HepG2 (cell line): ENCODE results near the gene LLGL1. TPM values are rescaled to one million over a fixed set of nuclear protein-coding genes. Genes with fewer than 3 reads are reported as not detected.

Experiments used
- CREM ChIP-seq, 2 experiments: sonication (generic) in 1 of 2; formaldehyde crosslinking in 1 of 2; IDR thresholded peaks; 2 replicates each; pipeline versions ENCODE4 v1.4.0 to v1.6.1; 2016 to 2020; ENCODE audit warnings: antibody characterized with exemption in 1 of 2, mild to moderate bottlenecking in 1 of 2, missing genetic modification reagents in 1 of 2
- FOXC1 ChIP-seq: sonication (generic); formaldehyde crosslinking; IDR thresholded peaks from 2 replicates; pipeline ENCODE4 v1.8.0; 2022; ENCODE audit warnings: mild to moderate bottlenecking, missing genetic modification reagents, borderline replicate concordance
- HNRNPLL ChIP-seq: fragments of 200-400 bp; formaldehyde crosslinking; IDR thresholded peaks from 2 replicates; pipeline ENCODE4 v1.6.1; 2017; ENCODE audit warnings: mild to moderate bottlenecking, low read depth, low read length; ENCODE audit not compliant: poor library complexity, severe bottlenecking
- IRF2 ChIP-seq: IDR thresholded peaks from 2 replicates; pipeline ENCODE4 v1.6.1; 2018; ENCODE audit warnings: missing genetic modification reagents, missing compliant biosample characterization
- KDM2A ChIP-seq: sonication (generic); formaldehyde crosslinking; IDR thresholded peaks from 2 replicates; pipeline ENCODE4 v1.4.0; 2020; ENCODE audit warnings: low read depth, missing genetic modification reagents, borderline replicate concordance
- KDM5B ChIP-seq: sonication (generic); formaldehyde crosslinking; IDR thresholded peaks from 2 replicates; pipeline ENCODE4 v1.4.0; 2020; ENCODE audit warnings: missing genetic modification reagents, mild to moderate bottlenecking, borderline replicate concordance
- RBAK ChIP-seq: sonication (generic); formaldehyde crosslinking; IDR thresholded peaks from 2 replicates; pipeline ENCODE4 v1.5.1; 2020; ENCODE audit warnings: mild to moderate bottlenecking, missing genetic modification reagents
- RFX5 ChIP-seq: IDR thresholded peaks from 2 replicates; pipeline ENCODE4 v1.6.1; 2011; ENCODE audit warnings: low read depth, low read length, improper control_type of control experiment
- TCF12 ChIP-seq, 2 experiments: fragments of 450-650 bp in 1 of 2; sonication (generic) in 1 of 2; formaldehyde crosslinking in 1 of 2; IDR thresholded peaks; 2 replicates each; pipeline versions ENCODE4 v1.6.1 to v1.8.0; 2017 to 2022; ENCODE audit warnings: antibody characterized with exemption in 1 of 2, mild to moderate bottlenecking in 1 of 2, missing genetic modification reagents in 1 of 2, moderate library complexity in 1 of 2
- ZNF550 ChIP-seq: sonication (generic); formaldehyde crosslinking; IDR thresholded peaks from 2 replicates; pipeline ENCODE4 v1.4.0; 2020; ENCODE audit warnings: mild to moderate bottlenecking, missing genetic modification reagents, borderline replicate concordance
- ZSCAN21 ChIP-seq: sonication (generic); formaldehyde crosslinking; IDR thresholded peaks from 2 replicates; pipeline ENCODE4 v1.8.0; 2022; ENCODE audit warnings: mild to moderate bottlenecking, missing genetic modification reagents, moderate library complexity, borderline replicate concordance
- polyA plus RNA-seq, 8 experiments: library from polyadenylated mRNA; depleted of rRNA in 3 of 8; stranded (reverse) in 7 of 8; unstranded in 1 of 8; fragments of >200 nt; fragmentation: Illumina TruSeq in 4 of 8; extraction: Trizol in 4 of 8; gene quantifications; 2 replicates each; pipeline versions ENCODE4 v1.2.1 to v1.2.3, GENCODE V29; 2011 to 2016; ENCODE audit warnings: low read depth in 4 of 8, missing spikeins in 1 of 8, mixed read lengths in 1 of 8; ENCODE audit not compliant: insufficient read depth in 1 of 8
- total RNA-seq, 5 experiments: library from RNA; depleted of rRNA; stranded (reverse); fragments of >200 nt; fragmentation: Illumina TruSeq; extraction: Trizol; gene quantifications; 2 replicates each; pipeline ENCODE4 v1.2.3, GENCODE V29; 2016; ENCODE audit warnings: low read depth in 1 of 5
- TF ChIP-seq, protein P1 (sequence below): sonication (generic); formaldehyde crosslinking; IDR thresholded peaks from one replicate; pipeline ENCODE4 v1.5.1; 2020; ENCODE audit warnings: mild to moderate bottlenecking, missing genetic modification reagents; ENCODE audit errors: not compliant biosample characterization
- TF ChIP-seq, protein P2 (sequence below): sonication (generic); formaldehyde crosslinking; IDR thresholded peaks from 2 replicates; pipeline ENCODE4 v1.5.0; 2020; ENCODE audit warnings: mild to moderate bottlenecking, missing genetic modification reagents, borderline replicate concordance

Gene LLGL1
- total and polyA plus RNA-seq, 2 of the 13 experiments (the other 11 are each of a cell fraction or from before 2014, with no cell fraction given): 15.0 to 15.3 TPM

DNA sequence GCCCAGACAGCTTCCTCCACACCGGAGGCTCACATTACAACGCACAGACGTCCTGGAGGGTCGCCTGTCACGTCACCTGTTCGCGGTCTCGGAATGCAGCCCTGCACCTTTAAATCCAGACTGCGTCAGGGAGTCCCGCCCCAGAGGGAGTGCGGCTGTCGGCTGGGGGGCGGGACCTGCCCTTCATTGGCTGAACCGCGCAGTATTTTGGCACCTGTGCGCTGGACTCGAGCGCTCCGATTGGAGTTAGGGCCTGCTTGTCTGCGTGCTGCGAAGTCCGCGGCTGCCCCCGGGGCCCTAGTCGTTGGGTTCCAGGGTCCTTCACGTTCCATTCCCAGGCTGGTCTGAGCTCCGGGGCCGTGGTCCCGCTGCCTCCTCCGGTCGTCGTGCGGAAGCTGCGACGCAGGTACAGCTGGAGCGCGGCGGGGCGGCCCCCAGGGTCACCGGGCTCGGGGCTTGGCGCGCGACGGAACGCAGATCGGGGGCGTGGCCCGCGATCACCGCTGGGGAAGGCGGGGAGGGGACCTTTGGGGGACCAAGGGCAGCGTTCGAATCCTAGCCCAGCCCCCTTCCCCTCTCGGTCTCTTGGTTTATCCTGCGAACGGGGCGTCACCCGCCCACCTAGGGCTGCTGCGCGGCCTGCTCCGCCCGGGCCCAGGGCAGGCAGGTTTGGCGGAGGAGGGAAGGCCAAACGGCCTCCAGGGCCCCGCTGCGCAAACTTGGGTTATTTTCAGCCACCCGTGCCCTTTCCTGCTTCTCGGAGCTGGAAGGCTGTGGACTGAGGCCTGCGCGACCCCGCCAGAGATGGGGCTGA lies 35.1 kb downstream of the LLGL1 start, which contains the start of gene MIEF2 (continued):
- TF ChIP-seq, protein P1, sequence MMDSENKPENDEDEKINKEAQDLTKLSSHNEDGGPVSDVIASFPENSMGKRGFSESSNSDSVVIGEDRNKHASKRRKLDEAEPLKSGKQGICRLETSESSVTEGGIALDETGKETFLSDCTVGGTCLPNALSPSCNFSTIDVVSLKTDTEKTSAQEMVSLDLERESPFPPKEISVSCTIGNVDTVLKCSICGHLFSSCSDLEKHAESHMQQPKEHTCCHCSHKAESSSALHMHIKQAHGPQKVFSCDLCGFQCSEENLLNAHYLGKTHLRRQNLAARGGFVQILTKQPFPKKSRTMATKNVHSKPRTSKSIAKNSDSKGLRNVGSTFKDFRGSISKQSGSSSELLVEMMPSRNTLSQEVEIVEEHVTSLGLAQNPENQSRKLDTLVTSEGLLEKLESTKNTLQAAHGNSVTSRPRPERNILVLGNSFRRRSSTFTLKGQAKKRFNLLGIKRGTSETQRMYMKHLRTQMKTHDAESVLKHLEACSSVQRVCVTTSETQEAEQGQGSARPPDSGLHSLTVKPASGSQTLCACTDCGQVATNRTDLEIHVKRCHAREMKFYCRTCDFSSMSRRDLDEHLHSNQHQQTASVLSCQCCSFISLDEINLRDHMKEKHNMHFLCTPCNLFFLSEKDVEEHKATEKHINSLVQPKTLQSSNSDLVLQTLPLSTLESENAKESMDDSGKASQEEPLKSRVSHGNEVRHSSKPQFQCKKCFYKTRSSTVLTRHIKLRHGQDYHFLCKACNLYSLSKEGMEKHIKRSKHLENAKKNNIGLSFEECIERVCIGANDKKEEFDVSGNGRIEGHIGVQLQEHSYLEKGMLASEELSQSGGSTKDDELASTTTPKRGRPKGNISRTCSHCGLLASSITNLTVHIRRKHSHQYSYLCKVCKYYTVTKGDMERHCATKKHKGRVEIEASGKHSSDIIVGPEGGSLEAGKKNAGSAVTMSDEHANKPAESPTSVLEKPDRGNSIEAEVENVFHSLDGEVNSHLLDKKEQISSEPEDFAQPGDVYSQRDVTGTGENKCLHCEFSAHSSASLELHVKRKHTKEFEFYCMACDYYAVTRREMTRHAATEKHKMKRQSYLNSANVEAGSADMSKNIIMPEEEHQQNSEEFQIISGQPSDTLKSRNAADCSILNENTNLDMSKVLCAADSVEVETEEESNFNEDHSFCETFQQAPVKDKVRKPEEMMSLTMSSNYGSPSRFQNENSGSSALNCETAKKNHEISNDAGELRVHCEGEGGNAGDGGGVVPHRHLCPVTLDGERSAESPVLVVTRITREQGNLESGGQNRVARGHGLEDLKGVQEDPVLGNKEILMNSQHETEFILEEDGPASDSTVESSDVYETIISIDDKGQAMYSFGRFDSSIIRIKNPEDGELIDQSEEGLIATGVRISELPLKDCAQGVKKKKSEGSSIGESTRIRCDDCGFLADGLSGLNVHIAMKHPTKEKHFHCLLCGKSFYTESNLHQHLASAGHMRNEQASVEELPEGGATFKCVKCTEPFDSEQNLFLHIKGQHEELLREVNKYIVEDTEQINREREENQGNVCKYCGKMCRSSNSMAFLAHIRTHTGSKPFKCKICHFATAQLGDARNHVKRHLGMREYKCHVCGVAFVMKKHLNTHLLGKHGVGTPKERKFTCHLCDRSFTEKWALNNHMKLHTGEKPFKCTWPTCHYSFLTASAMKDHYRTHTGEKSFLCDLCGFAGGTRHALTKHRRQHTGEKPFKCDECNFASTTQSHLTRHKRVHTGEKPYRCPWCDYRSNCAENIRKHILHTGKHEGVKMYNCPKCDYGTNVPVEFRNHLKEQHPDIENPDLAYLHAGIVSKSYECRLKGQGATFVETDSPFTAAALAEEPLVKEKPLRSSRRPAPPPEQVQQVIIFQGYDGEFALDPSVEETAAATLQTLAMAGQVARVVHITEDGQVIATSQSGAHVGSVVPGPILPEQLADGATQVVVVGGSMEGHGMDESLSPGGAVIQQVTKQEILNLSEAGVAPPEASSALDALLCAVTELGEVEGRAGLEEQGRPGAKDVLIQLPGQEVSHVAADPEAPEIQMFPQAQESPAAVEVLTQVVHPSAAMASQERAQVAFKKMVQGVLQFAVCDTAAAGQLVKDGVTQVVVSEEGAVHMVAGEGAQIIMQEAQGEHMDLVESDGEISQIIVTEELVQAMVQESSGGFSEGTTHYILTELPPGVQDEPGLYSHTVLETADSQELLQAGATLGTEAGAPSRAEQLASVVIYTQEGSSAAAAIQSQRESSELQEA: peak; percentile 90
- TF ChIP-seq KDM5B: peak; percentile 65; the same call in 1 of the 2 replicates
- peak; percentile 83 for TF ChIP-seq HNRNPLL
- TF ChIP-seq CREM (IDR thresholded peaks at IDR 0.05): peak; percentile 81
- TF ChIP-seq CREM (CRISPR knock-in tag; IDR thresholded peaks at IDR 0.05): no peak
- TF ChIP-seq KDM2A (CRISPR knock-in tag): peak; percentile 76
- TF ChIP-seq, protein P2, sequence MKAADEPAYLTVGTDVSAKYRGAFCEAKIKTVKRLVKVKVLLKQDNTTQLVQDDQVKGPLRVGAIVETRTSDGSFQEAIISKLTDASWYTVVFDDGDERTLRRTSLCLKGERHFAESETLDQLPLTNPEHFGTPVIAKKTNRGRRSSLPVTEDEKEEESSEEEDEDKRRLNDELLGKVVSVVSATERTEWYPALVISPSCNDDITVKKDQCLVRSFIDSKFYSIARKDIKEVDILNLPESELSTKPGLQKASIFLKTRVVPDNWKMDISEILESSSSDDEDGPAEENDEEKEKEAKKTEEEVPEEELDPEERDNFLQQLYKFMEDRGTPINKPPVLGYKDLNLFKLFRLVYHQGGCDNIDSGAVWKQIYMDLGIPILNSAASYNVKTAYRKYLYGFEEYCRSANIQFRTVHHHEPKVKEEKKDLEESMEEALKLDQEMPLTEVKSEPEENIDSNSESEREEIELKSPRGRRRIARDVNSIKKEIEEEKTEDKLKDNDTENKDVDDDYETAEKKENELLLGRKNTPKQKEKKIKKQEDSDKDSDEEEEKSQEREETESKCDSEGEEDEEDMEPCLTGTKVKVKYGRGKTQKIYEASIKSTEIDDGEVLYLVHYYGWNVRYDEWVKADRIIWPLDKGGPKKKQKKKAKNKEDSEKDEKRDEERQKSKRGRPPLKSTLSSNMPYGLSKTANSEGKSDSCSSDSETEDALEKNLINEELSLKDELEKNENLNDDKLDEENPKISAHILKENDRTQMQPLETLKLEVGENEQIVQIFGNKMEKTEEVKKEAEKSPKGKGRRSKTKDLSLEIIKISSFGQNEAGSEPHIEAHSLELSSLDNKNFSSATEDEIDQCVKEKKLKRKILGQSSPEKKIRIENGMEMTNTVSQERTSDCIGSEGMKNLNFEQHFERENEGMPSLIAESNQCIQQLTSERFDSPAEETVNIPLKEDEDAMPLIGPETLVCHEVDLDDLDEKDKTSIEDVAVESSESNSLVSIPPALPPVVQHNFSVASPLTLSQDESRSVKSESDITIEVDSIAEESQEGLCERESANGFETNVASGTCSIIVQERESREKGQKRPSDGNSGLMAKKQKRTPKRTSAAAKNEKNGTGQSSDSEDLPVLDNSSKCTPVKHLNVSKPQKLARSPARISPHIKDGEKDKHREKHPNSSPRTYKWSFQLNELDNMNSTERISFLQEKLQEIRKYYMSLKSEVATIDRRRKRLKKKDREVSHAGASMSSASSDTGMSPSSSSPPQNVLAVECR (CRISPR knock-in tag): peak; percentile 97
- no peak for TF ChIP-seq TCF12 (IDR thresholded peaks at IDR 0.05)
- TF ChIP-seq TCF12 (CRISPR knock-in tag; IDR thresholded peaks at IDR 0.05): peak; percentile 51; the same call in 1 of the 2 replicates
- no peak for TF ChIP-seq ZNF550 (CRISPR knock-in tag)
- TF ChIP-seq RBAK (CRISPR knock-in tag): no peak
- TF ChIP-seq IRF2 (CRISPR knock-in tag): peak; percentile 34; the same call in 1 of the 2 replicates
- TF ChIP-seq RFX5: 0 out of 2 replicates have a peak, but pooled peaks have one; percentile 40
- peak; percentile 75; the same call in 1 of the 2 replicates for TF ChIP-seq ZSCAN21 (CRISPR knock-in tag)
- peak; percentile 97 for TF ChIP-seq FOXC1 (CRISPR knock-in tag)
